Suprapubic skin (tissue), 4 donors: ENCODE data around the gene NEIL1.

ENCODE experiments used
- EP300 ChIP-seq: sonication (generic); formaldehyde crosslinking; IDR thresholded peaks from one replicate; pipeline ENCODE4 v1.6.1; 2017; ENCODE audit warnings: antibody characterized with exemption
- POLR2A ChIP-seq, 2 donors: fragments of 450-650 bp; IDR thresholded peaks; one replicate each; pipeline ENCODE4 v1.6.1; 2017; ENCODE audit warnings: antibody characterized with exemption in 2 of 2, mild to moderate bottlenecking in 2 of 2, moderate library complexity in 2 of 2
- POLR2AphosphoS5 ChIP-seq, 3 donors: sonication (generic); formaldehyde crosslinking; IDR thresholded peaks; one replicate each; pipeline ENCODE4 v1.6.1; 2017; ENCODE audit warnings: antibody characterized with exemption in 3 of 3
- TF ChIP-seq, protein P1 (sequence below), 2 donors: fragments of 200-600 bp in 1 of 2; fragments of 450-650 bp in 1 of 2; sonication (generic) in 1 of 2; IDR thresholded peaks; one replicate each; pipeline ENCODE4 v1.5.1; 2016 to 2019; ENCODE audit warnings: antibody characterized with exemption in 2 of 2, mild to moderate bottlenecking in 1 of 2, moderate library complexity in 1 of 2

- TF ChIP-seq POLR2A (IDR thresholded peaks at IDR 0.05) = no peak
- TF ChIP-seq, protein P1, sequence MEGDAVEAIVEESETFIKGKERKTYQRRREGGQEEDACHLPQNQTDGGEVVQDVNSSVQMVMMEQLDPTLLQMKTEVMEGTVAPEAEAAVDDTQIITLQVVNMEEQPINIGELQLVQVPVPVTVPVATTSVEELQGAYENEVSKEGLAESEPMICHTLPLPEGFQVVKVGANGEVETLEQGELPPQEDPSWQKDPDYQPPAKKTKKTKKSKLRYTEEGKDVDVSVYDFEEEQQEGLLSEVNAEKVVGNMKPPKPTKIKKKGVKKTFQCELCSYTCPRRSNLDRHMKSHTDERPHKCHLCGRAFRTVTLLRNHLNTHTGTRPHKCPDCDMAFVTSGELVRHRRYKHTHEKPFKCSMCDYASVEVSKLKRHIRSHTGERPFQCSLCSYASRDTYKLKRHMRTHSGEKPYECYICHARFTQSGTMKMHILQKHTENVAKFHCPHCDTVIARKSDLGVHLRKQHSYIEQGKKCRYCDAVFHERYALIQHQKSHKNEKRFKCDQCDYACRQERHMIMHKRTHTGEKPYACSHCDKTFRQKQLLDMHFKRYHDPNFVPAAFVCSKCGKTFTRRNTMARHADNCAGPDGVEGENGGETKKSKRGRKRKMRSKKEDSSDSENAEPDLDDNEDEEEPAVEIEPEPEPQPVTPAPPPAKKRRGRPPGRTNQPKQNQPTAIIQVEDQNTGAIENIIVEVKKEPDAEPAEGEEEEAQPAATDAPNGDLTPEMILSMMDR (IDR thresholded peaks at IDR 0.05) = no peak
- TF ChIP-seq POLR2AphosphoS5 (IDR thresholded peaks at IDR 0.05) = no peak
- no peak for TF ChIP-seq EP300
Measured at GRCh38 chr15:75306188-75306587, 40.7 kb upstream of the NEIL1 start.
